ENCODE results near the gene ZNF32. TPM values are rescaled to one million over a fixed set of nuclear protein-coding genes. Genes with fewer than 3 reads are reported as not detected.

Gene ZNF32
- total RNA-seq, 1 experiment from 2014 or later, result 23.9 TPM

GRCh38 chr10:43648398-43649184 is at the start of gene ZNF32 (continued):
- TF ChIP-seq, protein P1, sequence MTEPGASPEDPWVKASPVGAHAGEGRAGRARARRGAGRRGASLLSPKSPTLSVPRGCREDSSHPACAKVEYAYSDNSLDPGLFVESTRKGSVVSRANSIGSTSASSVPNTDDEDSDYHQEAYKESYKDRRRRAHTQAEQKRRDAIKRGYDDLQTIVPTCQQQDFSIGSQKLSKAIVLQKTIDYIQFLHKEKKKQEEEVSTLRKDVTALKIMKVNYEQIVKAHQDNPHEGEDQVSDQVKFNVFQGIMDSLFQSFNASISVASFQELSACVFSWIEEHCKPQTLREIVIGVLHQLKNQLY (CRISPR knock-in tag; IDR thresholded peaks at IDR 0.05), result no peak
- TF ChIP-seq ZNF263 (CRISPR knock-in tag; IDR thresholded peaks at IDR 0.05; ENCODE audit: low read depth) (peak; percentile 59; the same call in 1 of the 2 replicates), GRHL2 (CRISPR knock-in tag; IDR thresholded peaks at IDR 0.05; ENCODE audit: insufficient replicate concordance, severe bottlenecking) (no peak), ZSCAN18 (CRISPR knock-in tag; IDR thresholded peaks at IDR 0.05) (no peak), CDX4 (CRISPR knock-in tag; IDR thresholded peaks at IDR 0.05; ENCODE audit: borderline replicate concordance) (no peak), ATF3 (CRISPR knock-in tag; conservative IDR thresholded peaks at IDR 0.05) (no peak), TCF7 (CRISPR knock-in tag; IDR thresholded peaks at IDR 0.05; ENCODE audit: low read depth) (no peak)
- TF ChIP-seq, protein P2, sequence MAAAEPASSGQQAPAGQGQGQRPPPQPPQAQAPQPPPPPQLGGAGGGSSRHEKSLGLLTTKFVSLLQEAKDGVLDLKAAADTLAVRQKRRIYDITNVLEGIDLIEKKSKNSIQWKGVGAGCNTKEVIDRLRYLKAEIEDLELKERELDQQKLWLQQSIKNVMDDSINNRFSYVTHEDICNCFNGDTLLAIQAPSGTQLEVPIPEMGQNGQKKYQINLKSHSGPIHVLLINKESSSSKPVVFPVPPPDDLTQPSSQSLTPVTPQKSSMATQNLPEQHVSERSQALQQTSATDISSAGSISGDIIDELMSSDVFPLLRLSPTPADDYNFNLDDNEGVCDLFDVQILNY (CRISPR knock-in tag; IDR thresholded peaks at IDR 0.05), result peak; percentile 81; the same call in 1 of the 2 replicates

- no peak for DNase-seq (ENCODE audit: low spot score)
- Mint-ChIP-seq H3K4me1 (0 out of 2 replicates have a peak, but pooled peaks cover 2% of the 10 kb centered on the region), H3K27ac (no peak overlapping the region), H3K36me3 (no peaks in the 10 kb centered on the region), H3K27me3 (ENCODE audit: low read depth) (no peaks in the 10 kb centered on the region), H3K4me3 (no peak overlapping the region), H3K9me3 (no peaks in the 10 kb centered on the region)
- TF ChIP-seq TCF7 (CRISPR knock-in tag; IDR thresholded peaks at IDR 0.05; ENCODE audit: low read depth) (no peak), NR3C1 (CRISPR knock-in tag; conservative IDR thresholded peaks at IDR 0.05; ENCODE audit: low read depth) (no peak), ZNF416 (CRISPR knock-in tag; IDR thresholded peaks at IDR 0.05) (no peak), ZNF232 (CRISPR knock-in tag; IDR thresholded peaks at IDR 0.05) (no peak), EMX1 (CRISPR knock-in tag; IDR thresholded peaks at IDR 0.05) (no peak), SMAD3 (CRISPR knock-in tag; IDR thresholded peaks at IDR 0.05; ENCODE audit: borderline replicate concordance) (no peak), ZNF396 (CRISPR knock-in tag; IDR thresholded peaks at IDR 0.05; ENCODE audit: borderline replicate concordance) (no peak), SMAD4 (CRISPR knock-in tag; IDR thresholded peaks at IDR 0.05) (no peak), ZNF121 (CRISPR knock-in tag; IDR thresholded peaks at IDR 0.05) (no peak), ZNF281 (CRISPR knock-in tag; IDR thresholded peaks at IDR 0.05) (no peak), TEAD1 (CRISPR knock-in tag; IDR thresholded peaks at IDR 0.05) (no peak), RELA (CRISPR knock-in tag; IDR thresholded peaks at IDR 0.05; ENCODE audit: borderline replicate concordance) (no peak), OVOL2 (CRISPR knock-in tag; IDR thresholded peaks at IDR 0.05; ENCODE audit: borderline replicate concordance) (no peak)
- TF ChIP-seq, protein P3, sequence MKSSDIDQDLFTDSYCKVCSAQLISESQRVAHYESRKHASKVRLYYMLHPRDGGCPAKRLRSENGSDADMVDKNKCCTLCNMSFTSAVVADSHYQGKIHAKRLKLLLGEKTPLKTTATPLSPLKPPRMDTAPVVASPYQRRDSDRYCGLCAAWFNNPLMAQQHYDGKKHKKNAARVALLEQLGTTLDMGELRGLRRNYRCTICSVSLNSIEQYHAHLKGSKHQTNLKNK (CRISPR knock-in tag; IDR thresholded peaks at IDR 0.05), result no peak
- TF ChIP-seq, protein P2 (CRISPR knock-in tag; IDR thresholded peaks at IDR 0.05), result no peak
- TF ChIP-seq, protein P4, sequence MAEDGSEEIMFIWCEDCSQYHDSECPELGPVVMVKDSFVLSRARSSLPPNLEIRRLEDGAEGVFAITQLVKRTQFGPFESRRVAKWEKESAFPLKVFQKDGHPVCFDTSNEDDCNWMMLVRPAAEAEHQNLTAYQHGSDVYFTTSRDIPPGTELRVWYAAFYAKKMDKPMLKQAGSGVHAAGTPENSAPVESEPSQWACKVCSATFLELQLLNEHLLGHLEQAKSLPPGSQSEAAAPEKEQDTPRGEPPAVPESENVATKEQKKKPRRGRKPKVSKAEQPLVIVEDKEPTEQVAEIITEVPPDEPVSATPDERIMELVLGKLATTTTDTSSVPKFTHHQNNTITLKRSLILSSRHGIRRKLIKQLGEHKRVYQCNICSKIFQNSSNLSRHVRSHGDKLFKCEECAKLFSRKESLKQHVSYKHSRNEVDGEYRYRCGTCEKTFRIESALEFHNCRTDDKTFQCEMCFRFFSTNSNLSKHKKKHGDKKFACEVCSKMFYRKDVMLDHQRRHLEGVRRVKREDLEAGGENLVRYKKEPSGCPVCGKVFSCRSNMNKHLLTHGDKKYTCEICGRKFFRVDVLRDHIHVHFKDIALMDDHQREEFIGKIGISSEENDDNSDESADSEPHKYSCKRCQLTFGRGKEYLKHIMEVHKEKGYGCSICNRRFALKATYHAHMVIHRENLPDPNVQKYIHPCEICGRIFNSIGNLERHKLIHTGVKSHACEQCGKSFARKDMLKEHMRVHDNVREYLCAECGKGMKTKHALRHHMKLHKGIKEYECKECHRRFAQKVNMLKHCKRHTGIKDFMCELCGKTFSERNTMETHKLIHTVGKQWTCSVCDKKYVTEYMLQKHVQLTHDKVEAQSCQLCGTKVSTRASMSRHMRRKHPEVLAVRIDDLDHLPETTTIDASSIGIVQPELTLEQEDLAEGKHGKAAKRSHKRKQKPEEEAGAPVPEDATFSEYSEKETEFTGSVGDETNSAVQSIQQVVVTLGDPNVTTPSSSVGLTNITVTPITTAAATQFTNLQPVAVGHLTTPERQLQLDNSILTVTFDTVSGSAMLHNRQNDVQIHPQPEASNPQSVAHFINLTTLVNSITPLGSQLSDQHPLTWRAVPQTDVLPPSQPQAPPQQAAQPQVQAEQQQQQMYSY (CRISPR knock-in tag; IDR thresholded peaks at IDR 0.05), result no peak
- no peak for ATAC-seq
- POLR2A ChIA-PET, result no interaction called here
- CTCF ChIA-PET, result interaction anchor here (0.8 kb wide), 1 partner anchor 9 kb away, joined by 3 read pairs; no protein-coding TSS in a partner anchor
Measured at GRCh38 chr10:43698156-43698555, 49.5 kb upstream of the ZNF32 start.

All from WTC11 (cell line).